Measurements from ENCODE around the gene PCED1A.
A peak's percentile ranks its signal among the peaks of the same experiment; 100 is the strongest.

PCED1A gene

GRCh38 chr20:2872459-2873009 is 32.1 kb upstream of the PCED1A start:
- TF ChIP-seq ZFX (IDR thresholded peaks at IDR 0.05) (no peak), CTCF (conservative IDR thresholded peaks at IDR 0.05) (peak; percentile 51)
- peak overlapping the region; percentile 76 for H3K27ac ChIP-seq

- TF ChIP-seq CTCF (conservative IDR thresholded peaks at IDR 0.05) (no peak), ZFX (IDR thresholded peaks at IDR 0.05) (no peak)
Measured at GRCh38 chr20:2871661-2872458, 31.4 kb upstream of the PCED1A start.

GRCh38 chr20:2871111-2871465 is 30.6 kb upstream of the PCED1A start:
- no peak overlapping the region for H3K27ac ChIP-seq
- TF ChIP-seq ZFX (IDR thresholded peaks at IDR 0.05) (no peak), CTCF (conservative IDR thresholded peaks at IDR 0.05) (no peak)

More at GRCh38 chr20:2871661-2872458, 31.4 kb upstream of the PCED1A start:
- H3K27ac ChIP-seq: peak overlapping the region; percentile 76; the same call in 1 of the 2 replicates

GRCh38 chr20:2869381-2869780 is 28.9 kb upstream of the PCED1A start:
- no peak overlapping the region for H3K27ac ChIP-seq
- TF ChIP-seq CTCF (conservative IDR thresholded peaks at IDR 0.05): no peak
- no peak for TF ChIP-seq ZFX (IDR thresholded peaks at IDR 0.05)

- TF ChIP-seq CTCF (conservative IDR thresholded peaks at IDR 0.05): no peak
- TF ChIP-seq ZFX (IDR thresholded peaks at IDR 0.05): no peak
- no peak overlapping the region for H3K27ac ChIP-seq
Measured at GRCh38 chr20:2867081-2867864, 26.8 kb upstream of the PCED1A start.

- no peak overlapping the region for H3K27ac ChIP-seq
- TF ChIP-seq ZFX (IDR thresholded peaks at IDR 0.05) (no peak), CTCF (conservative IDR thresholded peaks at IDR 0.05) (no peak)
Measured at GRCh38 chr20:2866236-2866635, 25.8 kb upstream of the PCED1A start.

- TF ChIP-seq ZFX (IDR thresholded peaks at IDR 0.05) (no peak), CTCF (conservative IDR thresholded peaks at IDR 0.05) (no peak)
- no peak overlapping the region for H3K27ac ChIP-seq
Measured at GRCh38 chr20:2865630-2866029, 25.2 kb upstream of the PCED1A start.
